HG02852 (cell line): Measurements from ENCODE around the gene PPP1R13B.
A peak's percentile ranks its signal among the peaks of the same experiment; 100 is the strongest.

Experiments used
- ATAC-seq: cut with Tn5 transposase; IDR thresholded peaks from one replicate; pipeline ENCODE4 v1.9.1; 2021; ENCODE audit warnings: mild to moderate bottlenecking, moderate library complexity; ENCODE audit not compliant: unreplicated experiment

The PPP1R13B gene

GRCh38 chr14:103716091-103716801, 131.1 kb downstream of the PPP1R13B start:
- no peak for ATAC-seq

GRCh38 chr14:103715052-103716000, 132.0 kb downstream of the PPP1R13B start, which contains the start of the genes XRCC3 and ZFYVE21:
XRCC3 (minus strand) TSS chr14:103715451; CDS start chr14:103711087, 4,364 bp downstream.
ZFYVE21 (plus strand) TSS chr14:103715810; CDS start chr14:103715842, 32 bp downstream.
- peak; percentile 95 for ATAC-seq

- no peak for ATAC-seq
These were observed 133.2 kb downstream of the PPP1R13B start for GRCh38 chr14:103714063-103714724.

- no peak for ATAC-seq
These were observed 133.9 kb downstream of the PPP1R13B start for GRCh38 chr14:103713304-103714062.

GRCh38 chr14:103712633-103713247, 134.6 kb downstream of the PPP1R13B start:
- no peak for ATAC-seq

GRCh38 chr14:103711516-103712431, 135.6 kb downstream of the PPP1R13B start:
- no peak for ATAC-seq

- no peak for ATAC-seq
These were observed 136.5 kb downstream of the PPP1R13B start for GRCh38 chr14:103710771-103711377.

- no peak for ATAC-seq
These were observed 137.6 kb downstream of the PPP1R13B start for GRCh38 chr14:103709814-103710213.

GRCh38 chr14:103708750-103709187, 138.6 kb downstream of the PPP1R13B start:
- no peak for ATAC-seq

GRCh38 chr14:103707329-103708263, 139.8 kb downstream of the PPP1R13B start:
- no peak for ATAC-seq

- no peak for ATAC-seq
These were observed 140.6 kb downstream of the PPP1R13B start for GRCh38 chr14:103706551-103707328.

- no peak for ATAC-seq
These were observed 141.7 kb downstream of the PPP1R13B start for GRCh38 chr14:103705504-103706284.

- ATAC-seq = no peak
These were observed 142.3 kb downstream of the PPP1R13B start for GRCh38 chr14:103705118-103705503.

- ATAC-seq = no peak
These were observed 142.7 kb downstream of the PPP1R13B start for GRCh38 chr14:103704708-103705107.

- no peak for ATAC-seq
These were observed 143.7 kb downstream of the PPP1R13B start for GRCh38 chr14:103703433-103704385.
